WERI-Rb-1 (cell line): ENCODE data around the gene NPAS3.

Source experiments
- DNase-seq: peaks from one replicate; pipeline ENCODE4 v3.0.0-alpha.2; 2020
- H3K27ac ChIP-seq: fragments of 250-450 bp; sonication (Bioruptor Pico); 2 replicates; pipeline ENCODE4 v1.5.1; 2020; ENCODE audit warnings: mild to moderate bottlenecking, moderate library complexity
- H3K27me3 ChIP-seq: fragments of 250-450 bp; sonication (Bioruptor Pico); 2 replicates; pipeline ENCODE4 v1.5.1; 2021; ENCODE audit warnings: mild to moderate bottlenecking, low read depth, moderate library complexity; ENCODE audit not compliant: insufficient read depth, severe bottlenecking
- H3K36me3 ChIP-seq: fragments of 250-450 bp; sonication (Bioruptor Pico); 2 replicates; pipeline ENCODE4 v1.5.1; 2020; ENCODE audit warnings: mild to moderate bottlenecking, moderate library complexity
- H3K4me3 ChIP-seq: 2 replicates; pipeline ENCODE4 v1.5.1; 2011; ENCODE audit warnings: low read depth, mild to moderate bottlenecking, control low read depth, low read length
- H3K9me3 ChIP-seq: fragments of 250-450 bp; sonication (Bioruptor Pico); 2 replicates; pipeline ENCODE4 v1.5.1; 2021; ENCODE audit warnings: mild to moderate bottlenecking, moderate library complexity; ENCODE audit not compliant: severe bottlenecking
- CTCF ChIP-seq: IDR thresholded peaks from 2 replicates; pipeline ENCODE4 v1.5.1; 2011; ENCODE audit warnings: low read depth, mild to moderate bottlenecking, control low read depth, inconsistent platforms, low read length

Gene NPAS3

GRCh38 chr14:33548606-33549005, 609.9 kb downstream of the NPAS3 start:
- no peak for TF ChIP-seq CTCF
- Histone ChIP-seq H3K9me3 (no peaks in the 10 kb centered on the region), H3K27ac (no peak overlapping the region), H3K27me3 (no peaks in the 10 kb centered on the region), H3K4me3 (no peak overlapping the region), H3K36me3 (no peaks in the 10 kb centered on the region)
- no peak for DNase-seq

- no peak for DNase-seq
- TF ChIP-seq CTCF = no peak
- H3K36me3 ChIP-seq = no peaks in the 10 kb centered on the region
- H3K4me3 ChIP-seq = no peak overlapping the region
- no peak overlapping the region for H3K27ac ChIP-seq
- H3K27me3 ChIP-seq = no peaks in the 10 kb centered on the region
- H3K9me3 ChIP-seq = no peaks in the 10 kb centered on the region
Observed at GRCh38 chr14:33551963-33552362, 613.3 kb downstream of the NPAS3 start.

- H3K4me3 ChIP-seq = no peak overlapping the region
- no peaks in the 10 kb centered on the region for H3K27me3 ChIP-seq
- DNase-seq = no peak
- no peak for TF ChIP-seq CTCF
- no peaks in the 10 kb centered on the region for H3K36me3 ChIP-seq
- H3K27ac ChIP-seq = no peak overlapping the region
- H3K9me3 ChIP-seq = no peaks in the 10 kb centered on the region
Observed at GRCh38 chr14:33553706-33554278, 615.1 kb downstream of the NPAS3 start.

- Histone ChIP-seq H3K9me3 (no peaks in the 10 kb centered on the region), H3K36me3 (no peaks in the 10 kb centered on the region), H3K4me3 (no peak overlapping the region), H3K27me3 (no peaks in the 10 kb centered on the region), H3K27ac (no peak overlapping the region)
- no peak for DNase-seq
- no peak for TF ChIP-seq CTCF
Observed at GRCh38 chr14:33554988-33555387, 616.3 kb downstream of the NPAS3 start.

- no peak overlapping the region for H3K27ac ChIP-seq
Observed at GRCh38 chr14:33555710-33556350, 617.2 kb downstream of the NPAS3 start.

More at GRCh38 chr14:33555710-33556350, 617.2 kb downstream of the NPAS3 start:
- Histone ChIP-seq H3K36me3 (no peaks in the 10 kb centered on the region), H3K27me3 (no peaks in the 10 kb centered on the region), H3K9me3 (no peaks in the 10 kb centered on the region), H3K4me3 (no peak overlapping the region)
- DNase-seq = no peak
- no peak for TF ChIP-seq CTCF
